Measurements from ENCODE around the gene CA11.

GRCh38 chr19:48687776-48688175, 41.8 kb upstream of the CA11 start:
- TF ChIP-seq CTCF (IDR thresholded peaks at IDR 0.05) (no peak), POLR2A (IDR thresholded peaks at IDR 0.05) (no peak)

Data from lower leg skin (tissue), 3 donors.